ENCODE results near the gene SLCO3A1.
A peak's percentile ranks its signal among the peaks of the same experiment; 100 is the strongest.

The SLCO3A1 gene

GRCh38 chr15:91973481-91973880, 120.0 kb downstream of the SLCO3A1 start:
- no peak for ATAC-seq

- ATAC-seq = no peak
These were observed 120.8 kb downstream of the SLCO3A1 start for GRCh38 chr15:91974321-91974720.

GRCh38 chr15:91975241-91975978, 121.9 kb downstream of the SLCO3A1 start:
- ATAC-seq = no peak

- no peak for ATAC-seq
These were observed 123.5 kb downstream of the SLCO3A1 start for GRCh38 chr15:91976966-91977365.

- ATAC-seq = no peak
These were observed 127.2 kb downstream of the SLCO3A1 start for GRCh38 chr15:91980502-91981267.

- no peak for ATAC-seq
These were observed 128.6 kb downstream of the SLCO3A1 start for GRCh38 chr15:91981821-91982800.

- ATAC-seq = no peak
These were observed 130.3 kb downstream of the SLCO3A1 start for GRCh38 chr15:91983729-91984340.

GRCh38 chr15:91985297-91985696, 131.8 kb downstream of the SLCO3A1 start:
- no peak for ATAC-seq

GRCh38 chr15:91988071-91988470, 134.6 kb downstream of the SLCO3A1 start:
- ATAC-seq = no peak

- no peak for ATAC-seq
These were observed 135.1 kb downstream of the SLCO3A1 start for GRCh38 chr15:91988655-91989054.

GRCh38 chr15:91989821-91990220, 136.3 kb downstream of the SLCO3A1 start:
- no peak for ATAC-seq

GRCh38 chr15:91992945-91993344, 139.4 kb downstream of the SLCO3A1 start:
- no peak for ATAC-seq

GRCh38 chr15:91995146-91995545, 141.6 kb downstream of the SLCO3A1 start:
- no peak for ATAC-seq

GRCh38 chr15:91997163-91997562, 143.7 kb downstream of the SLCO3A1 start:
- no peak for ATAC-seq

- no peak for ATAC-seq
These were observed 147.2 kb downstream of the SLCO3A1 start for GRCh38 chr15:92000709-92001108.

GRCh38 chr15:92001307-92001706, 147.8 kb downstream of the SLCO3A1 start:
- ATAC-seq = no peak

GRCh38 chr15:92002666-92003065, 149.2 kb downstream of the SLCO3A1 start:
- no peak for ATAC-seq

GRCh38 chr15:92003515-92004067, 150.1 kb downstream of the SLCO3A1 start:
- ATAC-seq = no peak

- peak in 1 of 2 donors; percentile 29 for ATAC-seq
These were observed 151.6 kb downstream of the SLCO3A1 start for GRCh38 chr15:92005154-92005553.

GRCh38 chr15:92006186-92007028, 152.9 kb downstream of the SLCO3A1 start:
- ATAC-seq = peak in 1 of 2 donors; percentile 54

- ATAC-seq = peak; percentile 44 to 73
These were observed 155.7 kb downstream of the SLCO3A1 start for GRCh38 chr15:92009162-92009561.

Measured in activated CD4-positive, CD25-positive, alpha-beta regulatory T cell treated with anti-CD3 and anti-CD28 coated beads, Interleukin-2, amount 50 U/mL, for 24 hours (primary cell).